ENCODE measurements around the gene DLGAP4. TPM values are rescaled to one million over a fixed set of nuclear protein-coding genes. Genes with fewer than 3 reads are reported as not detected.
"Not testable (repeated sequence)": the region's sequence is repeated elsewhere in the genome, so short reads cannot be mapped to it uniquely, and the experiment has no call there.

DLGAP4 gene
- total and polyA plus RNA-seq, 2 donors, result 7.7 to 28.2 TPM

- H3K4me3 ChIP-seq (ENCODE audit: low read length in 2 of 2), result no peak overlapping the region
- no peaks in the 10 kb centered on the region for H3K9me3 ChIP-seq (ENCODE audit: control insufficient read depth in 2 of 2, insufficient read depth in 1 of 2, low read length in 1 of 2)
- no peaks in the 10 kb centered on the region for H3K4me1 ChIP-seq (ENCODE audit: control insufficient read depth in 2 of 2, insufficient read depth in 2 of 2, low read length in 2 of 2)
- H3K27me3 ChIP-seq (ENCODE audit: control insufficient read depth in 2 of 2, insufficient read depth in 1 of 2, low read length in 1 of 2), result no peaks in the 10 kb centered on the region
- no peak overlapping the region for H3K27ac ChIP-seq (ENCODE audit: low read depth in 1 of 2, low read length in 1 of 2)
- H3K36me3 ChIP-seq (ENCODE audit: control insufficient read depth in 2 of 2, insufficient read depth in 2 of 2, low read length in 1 of 2), result peaks cover 0 to 3% of the 10 kb centered on the region in 2 donors
- DNase-seq (ENCODE audit: low read depth in 6 of 9, low spot score in 9 of 9), result no peak
- 95% methylated on average over 23 of the region's 23 CpGs for WGBS
Observed at GRCh38 chr20:36548704-36549627, 242.8 kb downstream of the DLGAP4 start.

DNA sequence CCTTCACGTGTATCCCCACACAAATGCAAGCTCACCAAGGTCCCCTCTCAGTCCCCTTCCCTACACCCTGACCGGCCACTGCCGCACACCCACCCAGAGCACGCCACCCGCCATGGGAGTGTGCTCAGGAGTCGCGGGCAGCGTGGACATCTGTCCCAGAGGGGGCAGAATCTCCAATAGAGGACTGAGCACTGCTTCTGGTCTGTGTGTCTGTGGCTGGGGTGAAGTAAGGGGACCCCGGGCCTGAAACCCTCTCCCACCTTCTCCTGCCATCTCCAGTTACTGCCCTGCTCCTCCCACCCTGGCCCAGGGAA is 243.4 kb downstream of the DLGAP4 start:
- no peak for DNase-seq (ENCODE audit: low read depth in 6 of 9, low spot score in 9 of 9)
- no peak overlapping the region for H3K27ac ChIP-seq (ENCODE audit: low read depth in 1 of 2, low read length in 1 of 2)

DNA sequence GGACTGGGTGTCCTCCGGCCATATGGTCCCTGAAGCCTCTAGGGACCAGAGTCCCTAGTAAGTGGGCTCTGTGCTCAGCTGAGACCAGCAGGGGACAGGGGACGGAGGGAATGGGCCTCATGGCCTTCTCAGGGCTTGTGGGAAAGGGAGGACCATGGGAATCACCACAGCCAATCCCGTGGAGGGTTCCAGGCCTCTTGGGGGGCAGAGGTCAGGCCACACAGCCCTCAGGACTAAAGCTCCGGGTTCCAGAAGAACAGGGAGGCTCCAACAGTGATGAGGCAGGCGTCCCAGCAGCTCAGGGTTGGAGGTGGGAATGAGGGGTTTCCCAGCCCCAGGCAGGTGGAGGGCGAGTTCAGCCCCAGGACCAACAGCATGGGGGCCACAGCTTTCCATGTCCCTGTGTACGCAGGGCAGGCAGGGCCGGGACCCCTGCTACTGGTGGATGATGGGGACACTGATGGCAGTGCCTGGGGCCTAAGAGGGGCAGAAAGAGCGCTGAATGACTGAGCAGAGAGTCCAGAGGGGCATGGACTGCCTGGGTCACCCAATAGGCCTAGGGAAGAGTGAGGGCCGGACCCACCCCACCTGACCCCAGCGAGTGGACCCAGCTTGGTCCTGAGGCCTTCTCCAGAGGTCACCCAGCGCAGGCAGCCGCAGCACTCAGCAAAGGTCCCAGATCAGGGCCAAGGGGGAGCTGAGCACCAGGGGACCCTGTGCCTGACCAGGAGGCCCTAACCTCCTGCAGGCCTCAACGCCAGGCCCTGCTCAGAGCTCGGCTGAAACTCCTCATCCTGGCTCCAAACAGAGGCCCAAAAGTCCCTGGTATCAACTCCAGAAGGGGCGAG is 244.0 kb downstream of the DLGAP4 start:
- 97% methylated on average over 16 of the region's 16 CpGs for WGBS
- no peaks in the 10 kb centered on the region for H3K27me3 ChIP-seq (ENCODE audit: control insufficient read depth in 2 of 2, insufficient read depth in 1 of 2, low read length in 1 of 2)
- H3K36me3 ChIP-seq (ENCODE audit: control insufficient read depth in 2 of 2, insufficient read depth in 2 of 2, low read length in 1 of 2), result peaks cover 0 to 3% of the 10 kb centered on the region in 2 donors
- no peak for DNase-seq (ENCODE audit: low read depth in 6 of 9, low spot score in 9 of 9)
- no peaks in the 10 kb centered on the region for H3K9me3 ChIP-seq (ENCODE audit: control insufficient read depth in 2 of 2, insufficient read depth in 1 of 2, low read length in 1 of 2)
- no peaks in the 10 kb centered on the region for H3K4me1 ChIP-seq (ENCODE audit: control insufficient read depth in 2 of 2, insufficient read depth in 2 of 2, low read length in 2 of 2)
- H3K4me3 ChIP-seq (ENCODE audit: low read length in 2 of 2), result no peak overlapping the region
- H3K27ac ChIP-seq (ENCODE audit: low read depth in 1 of 2, low read length in 1 of 2), result no peak overlapping the region

More for the DNA sequence above, 243.4 kb downstream of the DLGAP4 start:
- Histone ChIP-seq H3K36me3 (ENCODE audit: control insufficient read depth in 2 of 2, insufficient read depth in 2 of 2, low read length in 1 of 2) (peaks cover 0 to 3% of the 10 kb centered on the region in 2 donors), H3K4me3 (ENCODE audit: low read length in 2 of 2) (no peak overlapping the region), H3K9me3 (ENCODE audit: control insufficient read depth in 2 of 2, insufficient read depth in 1 of 2, low read length in 1 of 2) (no peaks in the 10 kb centered on the region), H3K27me3 (ENCODE audit: control insufficient read depth in 2 of 2, insufficient read depth in 1 of 2, low read length in 1 of 2) (no peaks in the 10 kb centered on the region), H3K4me1 (ENCODE audit: control insufficient read depth in 2 of 2, insufficient read depth in 2 of 2, low read length in 2 of 2) (no peaks in the 10 kb centered on the region)
- WGBS, result 94% methylated on average over 9 of the region's 9 CpGs

DNA sequence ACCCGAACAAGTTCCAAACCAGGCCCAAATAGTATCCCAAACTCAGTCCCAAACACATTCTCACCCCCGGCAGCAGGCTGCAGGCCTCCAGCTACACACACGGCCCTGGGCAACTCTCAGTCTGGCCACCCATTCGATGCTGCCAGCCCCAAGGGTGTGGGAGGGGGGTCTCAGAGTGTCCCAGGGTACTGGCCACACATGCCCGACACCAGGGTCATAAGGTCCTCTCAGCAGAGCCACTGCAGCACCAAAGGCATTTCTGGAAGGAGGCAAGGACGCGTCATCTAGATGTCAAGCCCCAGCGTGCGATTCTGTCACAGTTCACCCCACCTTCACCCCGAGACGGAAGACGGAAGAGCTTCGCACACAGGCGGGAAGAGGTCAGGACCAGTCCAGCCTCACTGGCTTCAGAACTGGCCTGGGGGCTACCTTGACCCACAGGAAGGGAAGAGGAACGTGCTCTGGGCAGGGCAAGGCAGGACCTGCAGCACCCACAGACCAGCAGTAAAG is 244.7 kb downstream of the DLGAP4 start:
- Histone ChIP-seq H3K27me3 (ENCODE audit: control insufficient read depth in 2 of 2, insufficient read depth in 1 of 2, low read length in 1 of 2) (no peaks in the 10 kb centered on the region), H3K9me3 (ENCODE audit: control insufficient read depth in 2 of 2, insufficient read depth in 1 of 2, low read length in 1 of 2) (no peaks in the 10 kb centered on the region), H3K27ac (ENCODE audit: low read depth in 1 of 2, low read length in 1 of 2) (no peak overlapping the region), H3K4me1 (ENCODE audit: control insufficient read depth in 2 of 2, insufficient read depth in 2 of 2, low read length in 2 of 2) (no peaks in the 10 kb centered on the region), H3K36me3 (ENCODE audit: control insufficient read depth in 2 of 2, insufficient read depth in 2 of 2, low read length in 1 of 2) (peaks cover 0 to 3% of the 10 kb centered on the region in 2 donors), H3K4me3 (ENCODE audit: low read length in 2 of 2) (no peak overlapping the region)
- 92% methylated on average over 15 of the region's 15 CpGs for WGBS
- no peak for DNase-seq (ENCODE audit: low read depth in 6 of 9, low spot score in 9 of 9)

DNA sequence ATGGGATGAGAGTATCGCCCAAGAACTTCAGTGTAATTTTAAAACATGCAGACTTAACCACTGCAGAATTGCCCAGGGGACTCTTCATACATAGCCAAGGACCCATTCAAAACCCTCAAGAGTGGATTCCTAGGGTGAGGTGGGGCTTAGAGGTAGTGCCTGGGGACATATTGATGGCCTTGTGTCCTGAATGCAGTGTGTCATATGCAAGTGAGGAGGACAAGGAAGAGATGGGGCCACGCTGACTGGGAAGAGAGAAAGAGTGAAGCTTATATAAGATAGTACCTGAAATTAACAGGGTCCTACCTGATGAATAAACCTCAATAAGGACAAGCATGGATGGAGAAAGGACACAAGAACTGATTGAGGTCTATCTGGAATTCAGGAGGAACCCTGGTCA is 249.1 kb downstream of the DLGAP4 start:
- Histone ChIP-seq H3K27me3 (ENCODE audit: control insufficient read depth in 2 of 2, insufficient read depth in 1 of 2, low read length in 1 of 2) (no peaks in the 10 kb centered on the region), H3K4me1 (ENCODE audit: control insufficient read depth in 2 of 2, insufficient read depth in 2 of 2, low read length in 2 of 2) (peaks cover 5 to 8% of the 10 kb centered on the region in 2 donors), H3K9me3 (ENCODE audit: control insufficient read depth in 2 of 2, insufficient read depth in 1 of 2, low read length in 1 of 2) (no peaks in the 10 kb centered on the region), H3K4me3 (ENCODE audit: low read length in 2 of 2) (no peak overlapping the region), H3K36me3 (ENCODE audit: control insufficient read depth in 2 of 2, insufficient read depth in 2 of 2, low read length in 1 of 2) (peaks cover 0 to 3% of the 10 kb centered on the region in 2 donors), H3K27ac (ENCODE audit: low read depth in 1 of 2, low read length in 1 of 2) (no peak overlapping the region)
- no peak for DNase-seq (ENCODE audit: low read depth in 6 of 9, low spot score in 9 of 9)
- 98% methylated on average over 2 of the region's 2 CpGs for WGBS

DNA sequence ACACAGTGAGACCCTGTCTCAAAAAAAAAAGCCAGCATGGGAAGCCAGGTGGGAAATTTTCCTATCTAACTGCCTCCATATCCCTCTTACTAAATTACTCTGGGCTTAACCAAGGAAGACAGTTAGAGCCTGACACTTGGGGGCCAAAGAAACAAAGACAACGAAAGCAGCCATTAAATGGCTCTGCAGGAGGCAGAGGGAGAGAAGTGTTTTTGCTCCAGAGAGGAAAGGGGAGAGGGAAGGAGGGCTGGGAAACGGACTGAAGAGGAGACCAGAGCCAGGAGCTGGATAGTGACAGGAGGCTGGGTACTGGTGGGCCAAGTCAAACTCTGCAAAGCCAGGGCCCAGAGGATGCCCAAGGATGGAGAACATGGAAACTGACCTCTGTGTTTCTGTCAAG is 256.6 kb downstream of the DLGAP4 start:
- no peak for DNase-seq (ENCODE audit: low read depth in 6 of 9, low spot score in 9 of 9)
- Histone ChIP-seq H3K9me3 (ENCODE audit: control insufficient read depth in 2 of 2, insufficient read depth in 1 of 2, low read length in 1 of 2) (peaks cover 1 to 15% of the 10 kb centered on the region in 2 donors), H3K4me3 (ENCODE audit: low read length in 2 of 2) (no peak overlapping the region), H3K4me1 (ENCODE audit: control insufficient read depth in 2 of 2, insufficient read depth in 2 of 2, low read length in 2 of 2) (no peaks in the 10 kb centered on the region), H3K27ac (ENCODE audit: low read depth in 1 of 2, low read length in 1 of 2) (no peak overlapping the region), H3K36me3 (ENCODE audit: control insufficient read depth in 2 of 2, insufficient read depth in 2 of 2, low read length in 1 of 2) (peaks cover 0 to 2% of the 10 kb centered on the region in 2 donors), H3K27me3 (ENCODE audit: control insufficient read depth in 2 of 2, insufficient read depth in 1 of 2, low read length in 1 of 2) (no peaks in the 10 kb centered on the region)
- WGBS, result 97% methylated on average over 2 of the region's 2 CpGs

GRCh38 chr20:36563374-36563773 is 257.2 kb downstream of the DLGAP4 start:
- Histone ChIP-seq H3K27ac (ENCODE audit: low read depth in 1 of 2, low read length in 1 of 2) (no peak overlapping the region), H3K9me3 (ENCODE audit: control insufficient read depth in 2 of 2, insufficient read depth in 1 of 2, low read length in 1 of 2) (peaks cover 1 to 15% of the 10 kb centered on the region in 2 donors), H3K4me3 (ENCODE audit: low read length in 2 of 2) (no peak overlapping the region), H3K4me1 (ENCODE audit: control insufficient read depth in 2 of 2, insufficient read depth in 2 of 2, low read length in 2 of 2) (no peaks in the 10 kb centered on the region), H3K27me3 (ENCODE audit: control insufficient read depth in 2 of 2, insufficient read depth in 1 of 2, low read length in 1 of 2) (no peaks in the 10 kb centered on the region), H3K36me3 (ENCODE audit: control insufficient read depth in 2 of 2, insufficient read depth in 2 of 2, low read length in 1 of 2) (peaks cover 0 to 2% of the 10 kb centered on the region in 2 donors)
- 95% methylated on average over 1 of the region's 1 CpG for WGBS
- DNase-seq (ENCODE audit: low read depth in 6 of 9, low spot score in 9 of 9), result no peak

GRCh38 chr20:36564078-36564725 is 258.1 kb downstream of the DLGAP4 start:
- H3K9me3 ChIP-seq (ENCODE audit: control insufficient read depth in 2 of 2, insufficient read depth in 1 of 2, low read length in 1 of 2), result peaks cover 1 to 15% of the 10 kb centered on the region in 2 donors
- not testable (repeated sequence) for H3K36me3 ChIP-seq (ENCODE audit: control insufficient read depth in 2 of 2, insufficient read depth in 2 of 2, low read length in 1 of 2); H3K4me3 ChIP-seq (ENCODE audit: low read length in 2 of 2); H3K27ac ChIP-seq (ENCODE audit: low read depth in 1 of 2, low read length in 1 of 2); H3K4me1 ChIP-seq (ENCODE audit: control insufficient read depth in 2 of 2, insufficient read depth in 2 of 2, low read length in 2 of 2); DNase-seq (ENCODE audit: low read depth in 6 of 9, low spot score in 9 of 9); H3K27me3 ChIP-seq (ENCODE audit: control insufficient read depth in 2 of 2, insufficient read depth in 1 of 2, low read length in 1 of 2)
- WGBS, result 97% methylated on average over 13 of the region's 13 CpGs

All from thymus (tissue), 11 donors.